Mucosa of descending colon (tissue), 3 donors: ENCODE measurements around the gene UQCRQ. TPM values are rescaled to one million over a fixed set of nuclear protein-coding genes. Genes with fewer than 3 reads are reported as not detected.

Experiments
- ATAC-seq: fragments of 200-7000 bp; cut with Tn5 transposase; one replicate; pipeline ENCODE4 v1.9.1; 2020; ENCODE audit warnings: mild to moderate bottlenecking, moderate library complexity
- DNase-seq, 3 donors: peaks; one replicate each; pipeline ENCODE4 v3.0.0-alpha.2; 2020
- H3K36me3 ChIP-seq: fragments of 200-600 bp; one replicate; pipeline ENCODE4 v1.8.0; 2021; ENCODE audit warnings: low read depth, mild to moderate bottlenecking
- H3K4me1 ChIP-seq: fragments of 200-600 bp; one replicate; pipeline ENCODE4 v1.8.0; 2021; ENCODE audit warnings: low read depth, mild to moderate bottlenecking
- H3K4me3 ChIP-seq: fragments of 200-600 bp; one replicate; pipeline ENCODE4 v1.8.0; 2021; ENCODE audit warnings: mild to moderate bottlenecking
- H3K9me3 ChIP-seq: fragments of 200-600 bp; one replicate; pipeline ENCODE4 v1.8.0; 2021; ENCODE audit warnings: mild to moderate bottlenecking
- CTCF ChIP-seq: fragments of 200-600 bp; IDR thresholded peaks from one replicate; pipeline ENCODE4 v1.8.0; 2022; ENCODE audit warnings: antibody characterized with exemption, mild to moderate bottlenecking
- intact Hi-C, 2 donors: fragments of 100-400 bp; cut with DNase I in 1 of 2; cut with micrococcal nuclease in 1 of 2; formaldehyde crosslinking; loops; one replicate each; pipeline versions ENCODE4 v1.11.0 to v1.11.1; 2022; cut with DNase I, micrococcal nuclease
- total RNA-seq, 3 donors: library from RNA; stranded (reverse); fragmentation: NEBNext Ultra II Directional in 2 of 3; extraction: Animal tissue kit (Norgen Biotek cat#: 25700) in 2 of 3; gene quantifications; one replicate each; pipeline versions ENCODE4 v1.2.1 to v1.2.4, GENCODE V29; 2021 to 2023
- donor health status: DM: no; HTN: no; CAD: no; lungs with moderate emphysema.
- donor health status: DM: no; HTN: no; CAD: no.
- donor health status: DM: no; HTN: yes; CAD: no.

The UQCRQ gene
- total RNA-seq, 3 donors from 2014 or later: 448 to 727 (median 690) TPM

GRCh38 chr5:132890817-132891216, 24.4 kb downstream of the UQCRQ start:
- ATAC-seq (no peak), DNase-seq (no peak)
- no peak for TF ChIP-seq CTCF
- Histone ChIP-seq H3K4me1 (no peaks in the 10 kb centered on the region), H3K4me3 (no peak overlapping the region), H3K36me3 (no peaks in the 10 kb centered on the region), H3K9me3 (no peaks in the 10 kb centered on the region)
- intact Hi-C loops: no loop called here

- H3K9me3 ChIP-seq: no peaks in the 10 kb centered on the region
- DNase-seq: no peak
- H3K4me3 ChIP-seq: no peak overlapping the region
- ATAC-seq: no peak
- H3K4me1 ChIP-seq: no peaks in the 10 kb centered on the region
- no peak for TF ChIP-seq CTCF
- intact Hi-C loops: no loop called here
- H3K36me3 ChIP-seq: peaks cover 9% of the 10 kb centered on the region
These were observed 29.4 kb downstream of the UQCRQ start for GRCh38 chr5:132895719-132896305.

- Histone ChIP-seq H3K4me3 (no peak overlapping the region), H3K9me3 (no peaks in the 10 kb centered on the region), H3K4me1 (no peaks in the 10 kb centered on the region), H3K36me3 (peaks cover 9% of the 10 kb centered on the region)
- ATAC-seq (no peak), DNase-seq (no peak)
- intact Hi-C loops: no loop called here
- no peak for TF ChIP-seq CTCF
These were observed 30.2 kb downstream of the UQCRQ start for GRCh38 chr5:132896685-132897084.

DNA sequence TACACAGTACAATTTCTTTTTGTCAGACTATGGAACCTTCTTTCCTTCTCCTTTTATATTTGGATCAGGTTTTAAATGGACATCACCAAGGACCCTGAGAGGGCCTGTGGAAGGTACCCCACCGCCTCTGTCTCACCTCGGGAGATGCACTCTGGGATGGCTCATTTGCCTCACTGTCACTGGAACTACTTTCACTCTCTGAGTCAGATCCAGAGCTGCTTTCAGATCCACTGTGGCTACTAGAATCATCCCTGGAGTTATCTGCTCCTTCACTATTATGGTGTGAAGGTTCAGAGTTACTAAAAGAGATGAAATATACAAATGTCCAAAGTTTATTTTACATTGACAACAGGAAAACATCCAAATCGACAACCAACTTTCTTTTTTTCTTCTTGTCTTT, 31.7 kb downstream of the UQCRQ start:
- intact Hi-C loops: no loop called here
- no peak for DNase-seq
- H3K4me1 ChIP-seq: no peaks in the 10 kb centered on the region
- no peak for ATAC-seq
- H3K36me3 ChIP-seq: peaks cover 9% of the 10 kb centered on the region
- TF ChIP-seq CTCF: no peak
- H3K9me3 ChIP-seq: no peaks in the 10 kb centered on the region
- no peak overlapping the region for H3K4me3 ChIP-seq

- ATAC-seq: no peak
- Histone ChIP-seq H3K36me3 (peaks cover 9% of the 10 kb centered on the region), H3K9me3 (no peaks in the 10 kb centered on the region), H3K4me3 (no peak overlapping the region), H3K4me1 (no peaks in the 10 kb centered on the region)
- DNase-seq: no peak
- TF ChIP-seq CTCF: no peak
- intact Hi-C loops: no loop called here
These were observed 34.6 kb downstream of the UQCRQ start for GRCh38 chr5:132901036-132901435.

DNA sequence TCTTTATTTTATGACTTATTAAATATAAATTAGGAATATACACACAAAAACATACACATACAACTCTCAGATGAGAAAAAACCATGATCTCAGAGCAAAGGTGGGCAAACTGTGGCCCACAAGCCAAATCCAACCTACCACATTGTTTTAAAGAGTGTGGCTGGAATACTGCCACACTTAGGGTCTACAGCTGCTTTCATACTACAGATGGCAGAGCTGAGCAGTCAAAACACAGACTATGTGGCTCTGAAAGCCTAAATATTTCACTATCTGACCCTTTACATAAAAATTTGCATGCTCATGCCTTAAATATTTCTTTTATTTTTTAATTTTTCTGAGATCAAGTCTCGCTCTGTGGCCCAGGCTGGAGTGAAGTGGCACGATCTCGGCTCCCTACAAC, 35.3 kb downstream of the UQCRQ start:
- TF ChIP-seq CTCF: no peak
- Histone ChIP-seq H3K4me3 (no peak overlapping the region), H3K36me3 (peaks cover 2% of the 10 kb centered on the region), H3K4me1 (no peaks in the 10 kb centered on the region), H3K9me3 (no peaks in the 10 kb centered on the region)
- intact Hi-C loops: no loop called here
- ATAC-seq (no peak), DNase-seq (no peak)
